NCI-H2171 (cell line): Measurements from ENCODE around the gene GLMP.

Source experiments
- DNase-seq: peaks from one replicate; lab custom pipeline; 2025; lab: John Stamatoyannopoulos, UW

GLMP gene

GRCh38 chr1:156285437-156285836 lies 10.0 kb downstream of the GLMP start:
- no peak for DNase-seq

GRCh38 chr1:156284757-156285156 lies 10.7 kb downstream of the GLMP start:
- no peak for DNase-seq

GRCh38 chr1:156284112-156284511 lies 11.4 kb downstream of the GLMP start, which contains the start of gene TMEM79:
Gene TMEM79 (plus strand): TSS chr1:156284325. CDS start chr1:156285227, 902 bp downstream.
- no peak for DNase-seq

- no peak for DNase-seq
Observed at GRCh38 chr1:156283521-156283920, 12.0 kb downstream of the GLMP start.

- DNase-seq = peak; percentile 97
Observed at GRCh38 chr1:156282479-156283222, 12.8 kb downstream of the GLMP start, which contains the start of gene SMG5. Gene SMG5 (minus strand): TSS chr1:156282825. CDS start chr1:156282680, 145 bp downstream.

- peak; percentile 27 for DNase-seq
Observed at GRCh38 chr1:156281693-156282478, 13.6 kb downstream of the GLMP start.

- DNase-seq = no peak
Observed at GRCh38 chr1:156281281-156281680, 14.2 kb downstream of the GLMP start.

- no peak for DNase-seq
Observed at GRCh38 chr1:156279837-156280236, 15.6 kb downstream of the GLMP start.

- no peak for DNase-seq
Observed at GRCh38 chr1:156276966-156277381, 18.5 kb downstream of the GLMP start.

- DNase-seq = no peak
Observed at GRCh38 chr1:156276532-156276931, 18.9 kb downstream of the GLMP start.

GRCh38 chr1:156270314-156270713 lies 25.2 kb downstream of the GLMP start:
- DNase-seq = no peak

GRCh38 chr1:156268336-156268735 lies 27.1 kb downstream of the GLMP start:
- DNase-seq = no peak

GRCh38 chr1:156266051-156266450 lies 29.4 kb downstream of the GLMP start:
- DNase-seq = no peak

GRCh38 chr1:156263288-156263655 lies 32.2 kb downstream of the GLMP start:
- no peak for DNase-seq

GRCh38 chr1:156262461-156263287 lies 32.8 kb downstream of the GLMP start:
- no peak for DNase-seq

GRCh38 chr1:156260896-156261295 lies 34.6 kb downstream of the GLMP start:
- DNase-seq = no peak

GRCh38 chr1:156259805-156260204 lies 35.7 kb downstream of the GLMP start:
- DNase-seq = no peak

- no peak for DNase-seq
Observed at GRCh38 chr1:156258859-156259258, 36.6 kb downstream of the GLMP start.

- DNase-seq = no peak
Observed at GRCh38 chr1:156257711-156258110, 37.8 kb downstream of the GLMP start.

GRCh38 chr1:156253634-156254033 lies 41.8 kb downstream of the GLMP start:
- DNase-seq = no peak

- peak; percentile 32 for DNase-seq
Observed at GRCh38 chr1:156251527-156251926, 44.0 kb downstream of the GLMP start.

GRCh38 chr1:156249593-156249992 lies 45.9 kb downstream of the GLMP start:
- DNase-seq = no peak
